ENCODE measurements around the gene FKBP4. TPM values are rescaled to one million over a fixed set of nuclear protein-coding genes. Genes with fewer than 3 reads are reported as not detected.
A peak's percentile ranks its signal among the peaks of the same experiment; 100 is the strongest.

The FKBP4 gene
- total and polyA plus RNA-seq, 7 donors: 62.4 to 122 (median 86.2) TPM

GRCh38 chr12:2853626-2854025 lies 58.9 kb downstream of the FKBP4 start:
- DNase-seq: peak; percentile 84 to 91
- Histone ChIP-seq H3K9me3 (no peaks in the 10 kb centered on the region), H3K27ac (no peak overlapping the region), H3K27me3 (ENCODE audit: insufficient read depth in 3 of 3, low read length in 2 of 3) (no peaks in the 10 kb centered on the region), H3K4me3 (no peak overlapping the region), H3K4me1 (peaks cover 5% of the 10 kb centered on the region), H3K36me3 (ENCODE audit: insufficient read depth in 1 of 2, low read depth in 1 of 2) (no peaks in the 10 kb centered on the region)
- peak; percentile 83 for TF ChIP-seq CTCF (IDR thresholded peaks at IDR 0.05)
- intact Hi-C loops (cut with DNase I): loop anchor here (2.0 to 10.0 kb wide), 4 partner anchors 91 to 421 kb away; no protein-coding TSS in a partner anchor
- WGBS, 3 donors: 17 to 18% (median 17%) methylated on average over 11 of the region's 11 CpGs
- ATAC-seq: peak; percentile 83 to 92 (median 88)

Other genes with a start within 250 kb of the FKBP4 start
- gene ITFG2, start 17.7 kb downstream of the FKBP4 start, total RNA-seq: 10 to 100 TPM in 2 of 4 donors, 1 to 10 TPM in 2; 5.1 to 12.0 (median 9.3) TPM
- 10 to 100 TPM in 1 of 3 donors, 1 to 10 TPM in 2; 7.8 to 12.8 (median 8.8) TPM for gene ITFG2, start 17.7 kb downstream of the FKBP4 start, polyA plus RNA-seq
- 1 to 10 TPM in 2 of 4 donors, under 1 TPM in 2; 0.96 to 2.4 (median 1.1) TPM for gene NRIP2, start 40.1 kb downstream of the FKBP4 start, total RNA-seq
- gene NRIP2, start 40.1 kb downstream of the FKBP4 start, polyA plus RNA-seq: 1 to 10 TPM; 1.0 to 1.3 (median 1.3) TPM
- not detected for gene TEX52, start 62.1 kb downstream of the FKBP4 start, total RNA-seq
- gene TEX52, start 62.1 kb downstream of the FKBP4 start, polyA plus RNA-seq: not detected
- under 1 TPM in 3 of 4 donors, not detected in 1; 0.15 to 0.59 (median 0.52) TPM for gene FOXM1, start 82.2 kb downstream of the FKBP4 start, total RNA-seq
- under 1 TPM; 0.17 to 0.20 (median 0.17) TPM for gene FOXM1, start 82.2 kb downstream of the FKBP4 start, polyA plus RNA-seq
- 10 to 100 TPM in 1 of 4 donors, 1 to 10 TPM in 3; 1.8 to 11.7 (median 5.5) TPM for gene RHNO1, start 82.3 kb downstream of the FKBP4 start, total RNA-seq
- gene RHNO1, start 82.3 kb downstream of the FKBP4 start, polyA plus RNA-seq: 1 to 10 TPM; 3.1 to 7.9 (median 6.4) TPM
- 1 to 10 TPM; 4.9 to 9.1 (median 8.0) TPM for gene TULP3, start 95.9 kb downstream of the FKBP4 start, total RNA-seq
- 1 to 10 TPM; 3.9 to 7.3 (median 4.4) TPM for gene TULP3, start 95.9 kb downstream of the FKBP4 start, polyA plus RNA-seq
- 100 to 1,000 TPM in 3 of 4 donors, 10 to 100 TPM in 1; 96.2 to 236 (median 171) TPM for gene TEAD4, start 164.4 kb downstream of the FKBP4 start, total RNA-seq
- gene TEAD4, start 164.4 kb downstream of the FKBP4 start, polyA plus RNA-seq: 10 to 100 TPM; 71.2 to 88.7 (median 81.4) TPM

Measured in psoas muscle (tissue), 8 donors.